ENCODE results near the gene MEIG1.

GRCh38 chr10:14975672-14976273 is 16.6 kb downstream of the MEIG1 start:
- TF ChIP-seq, protein P1, sequence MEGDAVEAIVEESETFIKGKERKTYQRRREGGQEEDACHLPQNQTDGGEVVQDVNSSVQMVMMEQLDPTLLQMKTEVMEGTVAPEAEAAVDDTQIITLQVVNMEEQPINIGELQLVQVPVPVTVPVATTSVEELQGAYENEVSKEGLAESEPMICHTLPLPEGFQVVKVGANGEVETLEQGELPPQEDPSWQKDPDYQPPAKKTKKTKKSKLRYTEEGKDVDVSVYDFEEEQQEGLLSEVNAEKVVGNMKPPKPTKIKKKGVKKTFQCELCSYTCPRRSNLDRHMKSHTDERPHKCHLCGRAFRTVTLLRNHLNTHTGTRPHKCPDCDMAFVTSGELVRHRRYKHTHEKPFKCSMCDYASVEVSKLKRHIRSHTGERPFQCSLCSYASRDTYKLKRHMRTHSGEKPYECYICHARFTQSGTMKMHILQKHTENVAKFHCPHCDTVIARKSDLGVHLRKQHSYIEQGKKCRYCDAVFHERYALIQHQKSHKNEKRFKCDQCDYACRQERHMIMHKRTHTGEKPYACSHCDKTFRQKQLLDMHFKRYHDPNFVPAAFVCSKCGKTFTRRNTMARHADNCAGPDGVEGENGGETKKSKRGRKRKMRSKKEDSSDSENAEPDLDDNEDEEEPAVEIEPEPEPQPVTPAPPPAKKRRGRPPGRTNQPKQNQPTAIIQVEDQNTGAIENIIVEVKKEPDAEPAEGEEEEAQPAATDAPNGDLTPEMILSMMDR (IDR thresholded peaks at IDR 0.05) = no peak
- TF ChIP-seq POLR2A (IDR thresholded peaks at IDR 0.05) = no peak

Data from prostate gland (tissue), 2 donors.